HG03280 (cell line): ENCODE data around the gene GMDS.
A peak's percentile ranks its signal among the peaks of the same experiment; 100 is the strongest.

Source experiments
- ATAC-seq: cut with Tn5 transposase; IDR thresholded peaks from one replicate; pipeline ENCODE4 v1.9.1; 2021; ENCODE audit warnings: mild to moderate bottlenecking, moderate library complexity; ENCODE audit not compliant: unreplicated experiment

GMDS gene

GRCh38 chr6:2182251-2182650 lies 63.2 kb downstream of the GMDS start:
- no peak for ATAC-seq

GRCh38 chr6:2181567-2181966 lies 63.8 kb downstream of the GMDS start:
- ATAC-seq = no peak

- ATAC-seq = no peak
These were observed 65.5 kb downstream of the GMDS start for GRCh38 chr6:2179950-2180349.

- no peak for ATAC-seq
These were observed 66.2 kb downstream of the GMDS start for GRCh38 chr6:2179241-2179640.

- ATAC-seq = no peak
These were observed 67.3 kb downstream of the GMDS start for GRCh38 chr6:2178125-2178524.

- no peak for ATAC-seq
These were observed 69.6 kb downstream of the GMDS start for GRCh38 chr6:2175825-2176224.

GRCh38 chr6:2173203-2173961 lies 72.0 kb downstream of the GMDS start:
- ATAC-seq = no peak

GRCh38 chr6:2171728-2172127 lies 73.7 kb downstream of the GMDS start:
- ATAC-seq = no peak

GRCh38 chr6:2168480-2168879 lies 76.9 kb downstream of the GMDS start:
- no peak for ATAC-seq

GRCh38 chr6:2166717-2167116 lies 78.7 kb downstream of the GMDS start:
- no peak for ATAC-seq

- ATAC-seq = no peak
These were observed 80.1 kb downstream of the GMDS start for GRCh38 chr6:2165286-2165685.

- no peak for ATAC-seq
These were observed 80.9 kb downstream of the GMDS start for GRCh38 chr6:2164481-2164880.

GRCh38 chr6:2162079-2162445 lies 83.3 kb downstream of the GMDS start:
- ATAC-seq = no peak

- no peak for ATAC-seq
These were observed 86.7 kb downstream of the GMDS start for GRCh38 chr6:2158596-2159271.

GRCh38 chr6:2157441-2158127 lies 87.8 kb downstream of the GMDS start:
- ATAC-seq = peak; percentile 60

GRCh38 chr6:2155206-2155605 lies 90.2 kb downstream of the GMDS start:
- no peak for ATAC-seq

- ATAC-seq = no peak
These were observed 95.9 kb downstream of the GMDS start for GRCh38 chr6:2149361-2150006.

- no peak for ATAC-seq
These were observed 96.7 kb downstream of the GMDS start for GRCh38 chr6:2148748-2149147.

GRCh38 chr6:2147766-2148448 lies 97.5 kb downstream of the GMDS start:
- ATAC-seq = no peak

- ATAC-seq = no peak
These were observed 98.1 kb downstream of the GMDS start for GRCh38 chr6:2147261-2147660.

- no peak for ATAC-seq
These were observed 101.2 kb downstream of the GMDS start for GRCh38 chr6:2144210-2144609.
